ENCODE measurements around the gene AP2M1.

GRCh38 chr3:184223946-184224345 lies 49.3 kb downstream of the AP2M1 start:
- no peak for TF ChIP-seq CTCF (IDR thresholded peaks at IDR 0.05; ENCODE audit: poor library complexity, severe bottlenecking)
- TF ChIP-seq EZH2 (IDR thresholded peaks at IDR 0.05; ENCODE audit: borderline replicate concordance, insufficient read depth, low read length, poor library complexity, severe bottlenecking): no peak
- TF ChIP-seq RAD21 (conservative IDR thresholded peaks at IDR 0.05): no peak
- TF ChIP-seq POLR2AphosphoS5 (IDR thresholded peaks at IDR 0.05): no peak
- no peak for TF ChIP-seq TAF1 (IDR thresholded peaks at IDR 0.05; ENCODE audit: low read depth)
- no peak for TF ChIP-seq REST (IDR thresholded peaks at IDR 0.05; ENCODE audit: borderline replicate concordance)
- no peak for TF ChIP-seq SMC3 (conservative IDR thresholded peaks at IDR 0.05; ENCODE audit: poor library complexity)
